HG03159 (cell line): Measurements from ENCODE around the gene ADGRD1.

Experiments
- ATAC-seq: cut with Tn5 transposase; IDR thresholded peaks from one replicate; pipeline ENCODE4 v1.9.1; 2021; ENCODE audit warnings: mild to moderate bottlenecking, moderate library complexity; ENCODE audit not compliant: unreplicated experiment

The ADGRD1 gene

DNA sequence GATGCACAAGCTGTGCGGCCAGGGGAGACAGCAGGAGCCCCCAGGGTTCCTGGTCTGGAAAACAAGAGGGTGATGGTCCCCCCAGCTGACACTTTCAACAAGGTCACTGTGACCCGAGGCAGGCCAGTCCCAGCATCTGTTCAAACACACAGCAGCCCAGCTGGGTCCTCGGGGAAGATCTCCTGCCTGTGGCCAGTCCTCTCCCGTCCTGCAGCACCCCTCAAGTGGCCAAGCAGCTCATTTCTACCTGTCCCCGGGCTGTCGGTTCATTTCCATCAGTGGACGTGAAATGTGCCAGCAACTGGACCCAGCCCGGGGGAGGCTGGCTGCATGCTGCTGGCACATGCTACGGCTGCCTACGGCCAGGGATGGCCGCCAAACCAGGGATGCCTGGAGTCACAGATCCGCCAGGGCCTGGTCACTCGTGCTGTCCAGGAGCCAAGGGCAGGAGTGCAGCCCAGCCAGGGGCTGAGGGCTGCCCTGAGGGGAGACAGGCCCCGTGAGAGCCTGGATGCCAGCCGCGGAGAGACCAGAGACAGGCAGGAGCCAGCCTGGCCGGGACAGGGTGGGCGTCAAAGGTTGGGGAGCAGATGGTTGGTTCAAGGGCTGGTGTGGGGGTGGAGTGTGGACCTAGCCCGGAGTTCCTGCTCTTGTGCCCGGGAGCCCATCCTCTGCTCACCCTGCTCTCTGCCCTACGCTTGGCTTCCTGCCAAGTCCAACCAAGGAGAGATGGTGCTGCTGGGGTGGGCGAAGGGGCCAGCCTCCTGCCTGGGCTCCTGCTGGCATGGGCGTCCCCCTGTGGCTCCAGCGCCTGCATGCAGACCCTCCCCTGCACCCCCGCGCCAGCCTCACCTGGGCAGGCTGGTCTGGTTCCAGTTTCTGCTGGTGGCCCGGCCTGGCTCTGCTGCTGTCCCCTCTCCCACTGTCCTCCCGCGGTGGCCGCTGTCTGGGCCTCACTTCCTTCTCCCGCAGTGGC lies 143.8 kb downstream of the ADGRD1 start:
- ATAC-seq: no peak

DNA sequence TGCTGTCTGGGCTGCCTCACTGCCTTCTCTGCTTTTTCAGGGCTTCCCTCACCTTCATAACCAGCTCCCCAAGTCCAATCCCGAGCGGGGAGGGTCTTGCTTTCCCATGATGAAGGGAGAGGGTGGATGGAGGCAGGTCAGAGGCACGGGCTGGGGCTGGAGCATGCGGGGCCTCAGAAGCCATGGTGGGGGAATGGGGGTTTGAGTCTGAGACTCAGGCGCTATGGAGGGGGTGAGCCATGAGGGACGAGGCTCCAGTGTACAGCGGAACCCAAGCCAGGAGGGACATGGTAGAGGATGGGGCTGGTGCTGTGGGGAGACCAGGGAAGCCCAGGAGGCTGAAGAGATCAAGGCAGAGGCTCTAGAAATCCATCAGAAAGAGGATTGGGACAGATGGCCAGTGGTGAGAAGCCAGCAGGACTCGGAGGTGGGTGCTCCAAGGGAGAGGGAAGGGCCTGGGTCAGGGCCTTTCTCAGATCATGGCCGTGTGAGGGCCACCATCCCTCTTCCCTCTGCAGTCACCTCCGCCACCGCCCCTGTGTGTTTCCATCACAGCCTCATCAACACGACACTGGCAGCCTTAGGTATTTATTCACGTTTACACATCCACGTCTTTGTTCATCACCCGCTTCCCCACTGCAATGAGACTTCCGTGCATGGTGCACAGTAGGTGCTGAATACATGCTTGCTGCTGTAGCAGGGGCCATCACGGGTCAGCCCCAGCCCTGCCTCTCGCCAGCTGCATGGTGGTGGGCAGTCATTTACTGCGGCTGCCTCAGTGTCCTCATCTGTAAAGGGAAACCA lies 144.7 kb downstream of the ADGRD1 start:
- no peak for ATAC-seq

DNA sequence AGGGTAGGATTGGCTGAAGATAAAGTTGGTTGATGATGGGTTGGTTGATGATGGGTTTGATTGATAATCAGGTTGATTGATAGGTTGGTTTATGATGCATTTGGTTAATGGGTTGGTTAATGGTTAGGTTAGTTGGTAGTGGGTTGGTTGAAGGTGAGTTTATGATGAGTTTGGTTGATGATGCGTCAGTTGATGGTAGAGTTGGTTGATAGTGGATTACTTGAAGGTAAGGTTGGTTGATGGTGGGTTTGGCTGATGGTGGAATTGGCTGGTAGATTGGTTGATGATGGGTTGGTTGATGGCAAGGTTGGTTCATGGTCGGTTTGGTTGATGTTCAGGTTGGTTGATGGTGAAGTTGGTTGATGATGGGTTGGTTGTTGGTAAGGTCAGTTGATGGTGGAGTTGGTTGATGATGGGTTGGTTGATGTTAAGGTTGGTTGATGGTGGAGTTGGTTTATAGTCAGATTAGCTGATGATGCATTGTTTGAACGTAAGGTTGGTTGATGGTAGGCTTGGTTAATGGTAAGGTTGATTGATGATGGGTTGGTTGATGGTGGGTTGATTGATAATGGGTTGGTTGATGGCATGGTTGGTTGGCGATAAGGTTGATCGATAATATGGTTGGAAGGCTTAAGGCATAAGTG lies 146.4 kb downstream of the ADGRD1 start:
- no peak for ATAC-seq

DNA sequence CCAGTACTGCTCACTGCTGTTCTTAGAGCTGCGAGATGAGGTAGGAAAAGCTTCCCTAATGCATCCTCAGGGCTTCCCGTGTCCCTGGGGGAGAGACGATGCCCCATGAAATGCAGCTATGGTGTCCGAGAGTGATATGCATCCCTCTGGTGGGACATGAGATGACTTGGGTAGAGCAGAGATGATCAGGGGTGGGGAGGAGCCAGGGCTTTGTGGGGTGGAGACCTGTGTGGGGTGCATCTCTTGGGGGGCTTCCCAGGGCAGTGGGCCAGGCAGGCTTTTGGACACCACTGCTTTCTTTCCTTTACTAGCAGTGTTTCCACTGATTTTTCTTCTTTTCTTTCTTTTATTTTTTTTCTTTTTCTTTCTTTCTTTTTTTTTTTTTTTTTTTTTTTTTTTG lies 147.3 kb downstream of the ADGRD1 start:
- no peak for ATAC-seq

DNA sequence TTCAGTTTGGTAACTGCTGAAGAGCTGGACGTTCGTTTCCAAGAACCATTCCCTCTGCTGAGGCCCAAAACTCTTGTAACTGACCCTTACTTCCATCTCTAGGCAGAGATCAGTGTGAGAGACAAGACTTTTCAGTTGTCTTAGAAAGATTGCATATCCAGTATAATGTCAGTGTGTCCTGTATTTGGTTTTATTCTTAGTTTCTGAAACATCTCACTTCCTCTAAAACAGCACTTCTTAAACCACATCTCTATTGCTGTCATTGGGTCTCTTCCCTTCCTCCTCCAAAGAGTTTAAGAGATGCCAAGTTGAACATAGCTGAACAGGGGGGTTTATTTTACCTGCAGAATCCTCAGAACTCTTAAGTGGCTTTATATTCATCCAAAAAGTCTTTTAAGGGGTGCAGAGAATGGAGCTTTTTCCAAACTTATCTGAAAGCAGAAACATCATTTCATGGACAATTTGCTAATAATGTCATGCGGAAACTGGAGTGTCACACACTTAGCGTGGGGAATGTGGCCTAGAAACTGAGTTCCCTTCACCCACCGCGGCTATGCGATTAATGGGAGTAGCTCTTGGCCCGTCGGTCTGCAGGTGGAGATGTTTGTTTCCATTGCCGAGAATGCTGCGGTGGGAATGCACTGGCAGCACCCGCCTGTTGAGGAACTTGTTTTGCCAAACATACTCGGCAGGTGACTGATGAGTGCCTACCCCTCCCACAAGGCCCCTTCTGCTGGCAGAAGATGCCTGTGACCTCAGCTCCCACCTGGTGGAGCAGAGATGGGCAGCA lies 148.2 kb downstream of the ADGRD1 start:
- peak; percentile 77 for ATAC-seq

DNA sequence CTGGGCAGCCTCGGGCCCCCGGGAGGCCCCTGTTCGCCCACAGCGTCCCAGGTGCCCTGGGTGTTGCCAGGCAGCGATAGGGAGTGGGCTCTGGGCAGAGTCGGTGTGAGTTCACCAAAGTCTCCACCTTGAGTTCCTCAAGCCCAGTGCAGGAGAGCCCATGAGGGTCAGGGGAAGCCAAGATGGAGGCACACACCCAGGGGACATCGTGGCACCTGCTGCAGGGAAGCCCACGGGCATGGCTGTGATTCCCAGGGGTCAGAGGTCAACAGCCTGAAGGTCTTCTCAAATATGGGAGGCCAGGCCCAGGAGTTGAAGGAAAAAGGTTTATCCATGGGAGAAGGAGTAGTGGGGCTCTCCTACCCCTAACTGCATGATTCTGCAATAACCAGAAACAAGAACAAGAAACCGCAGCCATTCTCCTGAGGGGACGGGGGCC lies 148.8 kb downstream of the ADGRD1 start:
- ATAC-seq: no peak

DNA sequence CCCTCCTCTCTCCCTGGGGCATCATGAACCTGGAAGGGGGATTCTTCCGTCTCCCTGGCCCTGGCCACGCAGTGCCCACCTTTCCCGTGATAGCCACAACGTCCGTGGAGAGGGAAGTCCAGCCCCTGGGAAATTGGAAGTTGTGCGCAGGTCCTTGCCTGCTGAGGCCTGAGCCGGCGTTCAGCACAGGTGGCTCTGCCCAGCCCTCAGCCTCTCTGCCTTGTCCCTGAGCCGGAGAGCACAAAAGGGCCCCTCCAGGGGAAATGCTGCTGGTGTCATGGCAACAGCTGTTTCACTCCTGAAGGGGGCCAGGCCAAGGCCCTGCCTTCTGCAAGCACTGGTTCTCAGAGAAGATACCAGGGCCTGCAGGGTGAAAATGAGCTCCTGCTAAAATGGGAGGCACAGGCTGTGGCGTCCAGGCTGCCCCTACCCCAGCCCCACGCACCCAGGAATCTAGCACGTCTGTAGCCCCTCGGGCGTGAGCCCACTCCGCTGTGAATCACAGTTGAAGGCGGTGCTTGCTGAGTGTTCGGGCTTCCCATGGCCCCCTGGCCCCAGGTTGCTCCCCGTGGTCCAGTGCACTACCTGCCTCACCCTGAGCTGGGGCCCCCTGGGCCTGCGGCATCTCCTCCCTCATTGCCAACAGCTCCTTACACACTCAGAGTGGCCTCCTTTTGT lies 149.4 kb downstream of the ADGRD1 start:
- ATAC-seq: peak; percentile 42

DNA sequence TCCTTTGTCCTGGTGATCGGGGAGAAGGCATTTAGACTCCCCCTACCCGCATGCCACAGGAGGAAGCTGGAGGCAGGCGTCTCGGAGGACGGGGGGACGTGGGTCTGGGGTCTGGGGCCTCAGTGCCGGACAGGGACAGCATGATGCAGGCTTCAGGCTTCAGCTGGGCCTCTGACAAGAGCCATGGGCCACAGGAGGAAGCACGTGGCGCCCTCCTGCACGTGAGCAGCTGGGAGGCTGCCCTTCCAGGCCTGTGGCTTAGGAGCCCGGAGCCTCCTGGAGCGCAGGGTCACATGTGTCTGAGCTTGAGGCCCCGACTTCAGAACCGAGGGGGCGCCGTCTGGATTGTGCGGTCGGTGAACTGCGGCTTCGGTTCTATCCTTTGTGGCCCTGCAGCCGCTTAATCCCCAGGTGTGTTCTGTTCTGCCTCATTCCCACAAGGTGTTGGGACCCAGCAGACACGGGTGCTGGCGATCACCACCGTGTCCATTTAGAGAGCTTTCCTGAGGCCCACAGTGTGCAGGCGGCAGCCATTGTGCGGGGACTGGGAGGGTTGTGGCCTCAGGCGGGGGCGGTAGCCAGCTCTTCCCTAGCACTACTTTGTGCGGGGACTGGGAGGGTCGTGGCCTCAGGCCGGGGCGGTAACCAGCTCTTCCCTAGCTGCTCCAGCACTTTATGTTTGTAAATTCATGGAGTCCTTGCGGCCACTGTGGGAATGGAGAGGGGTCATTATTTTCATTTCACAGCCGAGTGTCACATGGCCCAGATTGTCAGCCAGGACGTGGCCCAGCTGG lies 150.2 kb downstream of the ADGRD1 start:
- no peak for ATAC-seq

DNA sequence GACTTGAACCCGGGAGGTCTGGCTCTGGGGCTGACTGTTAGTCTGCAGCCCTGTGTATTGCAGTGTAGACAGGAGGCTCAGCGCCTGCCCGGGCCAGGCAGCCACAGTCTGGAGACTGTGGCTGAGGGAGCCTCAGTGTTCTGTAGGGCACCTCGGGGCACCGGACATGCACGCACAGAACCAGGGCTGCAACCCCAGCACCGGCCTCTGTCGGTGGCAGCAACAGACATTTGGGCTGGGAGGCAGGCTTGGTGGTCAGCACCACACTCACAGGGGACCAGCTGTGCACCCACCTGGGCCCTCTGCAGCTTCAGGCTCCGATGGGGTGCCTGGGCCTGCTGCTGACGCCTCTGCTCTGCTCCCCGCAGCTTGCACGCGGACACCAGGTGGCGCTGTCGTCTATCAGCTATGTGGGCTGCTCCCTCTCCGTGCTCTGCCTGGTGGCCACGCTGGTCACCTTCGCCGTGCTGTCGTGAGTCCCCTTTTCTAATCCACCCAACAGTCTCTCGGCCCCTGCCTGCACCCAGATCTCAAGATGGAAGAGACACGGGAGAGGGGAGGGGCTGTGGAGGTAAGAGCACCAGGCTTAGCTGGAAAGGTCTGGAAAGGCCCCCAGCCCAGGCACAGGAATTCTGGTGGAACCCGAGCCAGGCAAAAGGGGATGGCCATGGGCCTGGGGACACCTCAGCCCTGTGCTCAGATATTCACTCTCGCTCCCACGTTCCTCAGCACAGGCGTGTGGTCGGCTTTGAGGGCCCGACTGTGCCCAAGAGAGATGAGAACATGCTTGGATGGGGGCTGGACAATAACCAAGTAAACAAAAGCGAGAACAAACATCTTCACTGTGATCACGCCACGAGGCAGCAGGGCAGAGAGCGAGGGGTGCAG lies 151.0 kb downstream of the ADGRD1 start:
- peak; percentile 62 for ATAC-seq

DNA sequence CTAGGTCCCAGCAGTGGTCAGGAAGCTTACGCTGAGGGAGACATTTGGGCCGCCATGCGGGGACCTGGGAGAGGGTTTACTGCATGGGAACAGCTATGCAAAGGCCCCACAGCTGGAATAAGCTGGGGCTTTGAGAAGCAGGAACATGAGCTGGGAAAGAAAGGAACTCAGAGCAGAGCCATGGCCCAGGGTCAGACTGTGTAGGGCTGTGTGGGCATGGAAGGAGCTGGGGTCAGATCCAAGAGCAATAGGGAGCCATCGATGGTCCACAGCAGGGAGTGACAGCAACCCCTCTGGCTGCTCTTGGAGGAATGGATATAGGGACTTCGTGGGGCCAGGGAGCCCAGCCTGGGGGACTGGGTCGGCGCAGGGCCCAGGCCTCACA lies 151.6 kb downstream of the ADGRD1 start:
- ATAC-seq: no peak

DNA sequence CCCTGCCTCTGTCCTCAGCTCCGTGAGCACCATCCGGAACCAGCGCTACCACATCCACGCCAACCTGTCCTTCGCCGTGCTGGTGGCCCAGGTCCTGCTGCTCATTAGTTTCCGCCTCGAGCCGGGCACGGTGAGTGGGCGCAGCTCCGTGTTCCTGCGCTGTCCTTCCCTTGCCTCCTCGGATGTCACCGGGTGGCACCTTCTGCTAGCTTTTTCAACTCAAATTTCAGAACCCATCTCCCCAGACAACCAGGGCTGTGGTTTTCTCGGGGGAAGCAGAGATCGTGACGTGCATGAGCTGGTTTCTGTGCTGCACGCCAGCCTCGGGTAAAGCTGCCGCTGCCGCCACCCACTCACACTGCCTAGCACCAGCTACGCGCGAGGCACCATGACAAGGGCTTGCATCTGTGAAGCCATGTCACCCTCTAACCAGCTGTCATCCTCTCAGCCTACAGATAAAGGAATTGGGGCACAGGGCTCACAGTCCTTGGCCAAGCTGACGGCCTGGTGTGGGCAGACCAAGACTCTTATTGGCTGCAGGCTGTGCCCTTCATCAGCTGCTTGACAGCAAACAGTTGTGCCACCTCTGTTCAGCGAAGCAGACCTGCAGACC lies 152.1 kb downstream of the ADGRD1 start:
- ATAC-seq: no peak

DNA sequence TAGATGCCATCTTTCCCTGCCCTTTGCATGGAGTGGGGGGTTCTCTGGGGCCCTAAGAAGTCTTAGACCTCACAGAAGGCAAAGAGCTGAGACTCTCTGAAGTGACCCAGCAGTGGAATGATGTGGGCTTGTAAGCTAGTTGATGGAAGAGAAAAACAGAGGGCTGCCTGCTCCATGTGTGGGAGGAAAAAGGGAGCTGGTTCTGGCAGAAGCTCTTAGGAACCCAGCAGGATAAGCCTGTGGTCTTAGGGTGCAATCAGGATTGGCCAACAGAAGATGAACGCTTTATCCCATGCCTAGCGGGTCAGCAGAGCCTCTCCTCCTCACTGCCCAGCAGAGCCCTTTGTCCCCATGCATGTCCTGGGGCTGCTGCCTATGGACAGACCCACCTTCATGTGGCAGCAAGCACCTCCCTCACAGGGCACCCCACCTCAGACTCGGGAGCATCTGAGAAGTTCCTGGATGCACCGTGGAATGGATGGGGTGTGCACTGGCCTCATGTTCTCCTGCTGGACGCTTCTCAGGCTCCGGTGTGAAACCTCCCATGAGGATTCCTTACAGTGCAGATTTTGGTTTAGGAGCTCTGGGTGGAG lies 152.7 kb downstream of the ADGRD1 start:
- no peak for ATAC-seq

DNA sequence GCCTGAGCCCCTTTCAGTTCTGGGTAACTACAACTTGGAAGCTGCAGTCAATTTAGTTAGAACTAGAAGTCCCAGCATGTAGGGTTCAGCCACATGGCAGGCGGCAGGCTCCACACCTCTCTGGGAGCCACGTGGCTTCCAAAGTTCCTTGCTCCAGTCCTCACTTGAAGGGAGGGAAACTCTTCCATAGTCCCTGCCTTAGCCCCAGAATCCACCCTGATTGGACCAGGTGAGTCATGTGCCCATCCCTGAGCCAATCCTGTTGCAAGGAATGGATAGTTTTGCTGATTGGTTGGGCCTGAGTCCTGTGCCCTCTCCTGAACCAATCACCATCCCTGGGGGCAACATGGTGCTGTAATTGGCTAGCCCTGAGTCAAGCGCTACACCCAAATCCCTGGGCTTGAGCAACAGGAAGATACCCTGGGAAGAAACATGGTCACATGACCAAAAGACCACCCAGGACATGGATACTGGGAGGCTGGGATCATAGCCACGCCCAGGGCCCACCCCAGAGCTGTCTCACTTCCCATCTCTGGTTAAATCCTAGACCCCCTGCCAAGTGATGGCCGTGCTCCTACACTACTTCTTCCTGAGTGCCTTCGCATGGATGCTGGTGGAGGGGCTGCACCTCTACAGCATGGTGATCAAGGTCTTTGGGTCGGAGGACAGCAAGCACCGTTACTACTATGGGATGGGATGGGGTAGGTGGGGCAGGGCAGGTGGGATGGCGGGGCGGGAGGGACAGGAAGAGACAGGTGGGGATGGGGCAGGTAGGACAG lies 154.7 kb downstream of the ADGRD1 start:
- no peak for ATAC-seq

DNA sequence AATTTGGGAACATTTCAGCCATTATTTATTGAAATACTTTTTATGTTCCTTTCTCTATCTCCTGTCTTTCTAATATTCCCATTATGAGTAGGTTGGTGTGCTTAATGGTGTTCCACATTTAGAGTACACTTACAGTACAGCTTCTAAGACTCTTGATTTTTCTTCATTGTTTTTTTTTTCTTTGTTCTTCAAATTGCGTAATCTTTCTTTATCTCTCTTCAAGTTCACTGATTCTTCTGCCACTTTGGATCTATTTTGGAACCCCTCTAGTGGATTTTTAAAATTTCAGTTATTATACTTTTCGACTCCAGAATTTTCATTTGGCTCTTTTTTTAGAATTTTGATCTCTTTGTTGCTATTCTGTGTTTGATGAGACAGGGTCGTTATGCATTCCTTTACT lies 157.7 kb downstream of the ADGRD1 start:
- ATAC-seq: no peak

DNA sequence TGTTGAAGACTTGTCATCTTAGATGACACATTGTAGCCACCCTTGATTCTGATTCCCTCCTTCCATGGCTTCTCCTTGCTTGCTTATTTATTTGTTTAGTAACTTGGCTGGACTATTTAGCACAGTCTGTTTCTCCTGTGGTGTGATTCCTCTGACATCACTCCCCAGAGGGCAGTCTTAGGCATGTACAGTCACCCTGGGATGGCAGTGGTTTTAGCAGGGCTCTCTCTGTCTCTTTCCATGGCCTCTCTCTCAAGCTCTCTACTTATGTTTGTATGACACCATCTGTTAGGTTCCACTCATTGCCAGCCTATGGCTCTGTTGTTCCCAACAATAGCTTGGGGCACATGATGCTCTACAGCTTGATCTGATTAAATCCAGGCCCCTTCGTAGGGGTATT lies 158.3 kb downstream of the ADGRD1 start:
- no peak for ATAC-seq

DNA sequence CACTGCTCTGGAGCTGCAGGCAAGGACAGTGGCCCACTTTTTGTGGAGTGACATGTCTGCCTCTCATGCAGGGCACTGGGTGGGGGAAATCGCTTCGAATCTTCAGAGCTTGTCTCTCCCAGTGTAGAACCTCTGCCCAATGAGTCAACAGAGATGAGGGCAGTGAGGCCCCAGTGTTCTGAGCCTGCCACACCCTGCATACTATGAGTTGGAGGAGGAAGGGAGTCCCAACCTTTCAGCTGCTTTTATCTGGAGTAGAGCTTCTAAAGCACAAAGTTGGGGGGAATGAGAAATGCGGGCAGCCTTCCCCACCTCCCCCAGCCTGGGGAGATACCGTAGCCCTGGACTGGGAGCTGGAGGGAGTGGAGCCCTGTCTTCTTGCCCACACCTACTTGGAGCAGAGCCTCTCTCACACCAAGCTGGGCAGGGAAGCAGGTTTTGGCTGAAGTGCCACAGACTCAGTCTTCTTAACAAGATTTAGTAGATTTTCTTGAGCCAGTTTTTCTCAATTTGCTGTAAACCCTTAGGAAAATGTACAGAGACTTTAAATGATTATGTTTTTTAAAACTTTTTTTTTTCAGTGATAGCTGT lies 159.1 kb downstream of the ADGRD1 start:
- ATAC-seq: no peak
